H9 (cell line): ENCODE results near the gene NPAS3. TPM values are rescaled to one million over a fixed set of nuclear protein-coding genes. Genes with fewer than 3 reads are reported as not detected.

Source experiments
- DNase-seq: peaks from one replicate; pipeline ENCODE4 v3.0.0-alpha.2; 2017
- H2AFZ ChIP-seq: one replicate; pipeline ENCODE4 v1.6.1; 2013; ENCODE audit warnings: mild to moderate bottlenecking, low read length, control low read depth, moderate library complexity
- H2AK5ac ChIP-seq: 2 replicates; pipeline ENCODE4 v1.6.1; 2013; ENCODE audit warnings: low read length, control low read depth, mixed read lengths; ENCODE audit not compliant: insufficient read length
- H2BK120ac ChIP-seq: one replicate; pipeline ENCODE4 v1.6.1; 2013; ENCODE audit warnings: low read depth, mild to moderate bottlenecking, low read length, control low read depth, inconsistent platforms; ENCODE audit not compliant: poor library complexity, severe bottlenecking
- H2BK12ac ChIP-seq: 2 replicates; pipeline ENCODE4 v1.6.1; 2013; ENCODE audit warnings: low read length, control low read depth, mixed read lengths, low read depth; ENCODE audit not compliant: insufficient read length
- H2BK15ac ChIP-seq: 2 replicates; pipeline ENCODE4 v1.6.1; 2013; ENCODE audit warnings: low read depth, low read length, control low read depth
- H2BK20ac ChIP-seq: one replicate; pipeline ENCODE4 v1.6.1; 2013; ENCODE audit warnings: low read depth, mild to moderate bottlenecking, low read length, control low read depth, inconsistent platforms; ENCODE audit not compliant: poor library complexity, severe bottlenecking
- H2BK5ac ChIP-seq: 2 replicates; pipeline ENCODE4 v1.6.1; 2013; ENCODE audit warnings: low read length, control low read depth, mixed read lengths; ENCODE audit not compliant: insufficient read length
- H3K14ac ChIP-seq: 2 replicates; pipeline ENCODE4 v1.6.1; 2013; ENCODE audit warnings: low read length, control low read depth; ENCODE audit not compliant: insufficient read depth
- H3K18ac ChIP-seq: 2 replicates; pipeline ENCODE4 v1.6.1; 2013; ENCODE audit warnings: low read depth, mild to moderate bottlenecking, mixed read lengths, low read length, control low read depth; ENCODE audit not compliant: insufficient read length
- H3K23ac ChIP-seq: 2 replicates; pipeline ENCODE4 v1.6.1; 2013; ENCODE audit warnings: low read length, control low read depth, mixed read lengths, low read depth; ENCODE audit not compliant: insufficient read length
- H3K23me2 ChIP-seq: 2 replicates; pipeline ENCODE4 v1.6.1; 2013; ENCODE audit warnings: low read depth, mild to moderate bottlenecking, mixed read lengths, low read length, control low read depth; ENCODE audit not compliant: insufficient read length, poor library complexity, severe bottlenecking
- H3K27ac ChIP-seq: 2 replicates; pipeline ENCODE4 v1.5.1; 2013; ENCODE audit warnings: low read length, control low read depth, mixed read lengths, low read depth; ENCODE audit not compliant: insufficient read length
- H3K27me3 ChIP-seq: 2 replicates; pipeline ENCODE4 v1.6.1; 2013; ENCODE audit warnings: low read length, control low read depth, inconsistent platforms; ENCODE audit not compliant: insufficient read depth
- H3K4ac ChIP-seq: 2 replicates; pipeline ENCODE4 v1.6.1; 2013; ENCODE audit warnings: low read depth, mild to moderate bottlenecking, control low read depth, inconsistent platforms, low read length, moderate library complexity
- H3K4me1 ChIP-seq: 2 replicates; pipeline ENCODE4 v1.6.1; 2013; ENCODE audit warnings: low read length, control low read depth, inconsistent platforms; ENCODE audit not compliant: insufficient read depth
- H3K4me2 ChIP-seq: 2 replicates; pipeline ENCODE4 v1.6.1; 2013; ENCODE audit warnings: low read length, control low read depth, mixed read lengths; ENCODE audit not compliant: insufficient read length, insufficient read depth
- H3K56ac ChIP-seq: 2 replicates; pipeline ENCODE4 v1.6.1; 2013; ENCODE audit warnings: low read depth, mild to moderate bottlenecking, mixed read lengths, low read length, control low read depth; ENCODE audit not compliant: insufficient read length
- H3K79me1 ChIP-seq: 2 replicates; pipeline ENCODE4 v1.6.1; 2013; ENCODE audit warnings: low read depth, mild to moderate bottlenecking, moderate library complexity, low read length, control low read depth, inconsistent platforms; ENCODE audit not compliant: insufficient read depth, poor library complexity, severe bottlenecking
- H3K79me2 ChIP-seq: 2 replicates; pipeline ENCODE4 v1.6.1; 2013; ENCODE audit warnings: low read length, control low read depth, inconsistent platforms; ENCODE audit not compliant: insufficient read depth
- H3K9ac ChIP-seq: 2 replicates; pipeline ENCODE4 v1.6.1; 2013; ENCODE audit warnings: low read length, control low read depth, mixed read lengths; ENCODE audit not compliant: insufficient read length; ENCODE audit errors: extremely low read depth
- H3K9me3 ChIP-seq: one replicate; pipeline ENCODE4 v1.6.1; 2013; ENCODE audit warnings: low read depth, low read length, inconsistent platforms; ENCODE audit not compliant: control insufficient read depth
- H3T11ph ChIP-seq: one replicate; pipeline ENCODE4 v1.6.1; 2013; ENCODE audit warnings: mild to moderate bottlenecking, low read length, control low read depth, inconsistent platforms
- H4K20me1 ChIP-seq: one replicate; pipeline ENCODE4 v1.6.1; 2013; ENCODE audit not compliant: control insufficient read depth, insufficient read length, insufficient read depth
- H4K5ac ChIP-seq: 2 replicates; pipeline ENCODE4 v1.6.1; 2013; ENCODE audit warnings: low read depth, mild to moderate bottlenecking, mixed read lengths, low read length, control low read depth; ENCODE audit not compliant: insufficient read length
- H4K8ac ChIP-seq: replicated peaks from 2 replicates; pipeline ENCODE4 v1.6.1; 2013; ENCODE audit warnings: low read length, control low read depth, mixed read lengths, low read depth; ENCODE audit not compliant: insufficient read length
- H4K91ac ChIP-seq: 2 replicates; pipeline ENCODE4 v1.6.1; 2013; ENCODE audit warnings: low read depth, mild to moderate bottlenecking, moderate library complexity, mixed read lengths, low read length, control low read depth; ENCODE audit not compliant: insufficient read length
- H3K27ac Mint-ChIP-seq, 3 experiments: 2 replicates in 2 of 3; 3 replicates in 1 of 3; pipeline ENCODE4 v1.8.0; 2020 to 2021; ENCODE audit warnings: mixed read lengths in 3 of 3, mild to moderate bottlenecking in 1 of 3, moderate library complexity in 1 of 3
- H3K27me3 Mint-ChIP-seq: 2 replicates; pipeline ENCODE4 v1.8.0; 2021; ENCODE audit warnings: low read depth, mild to moderate bottlenecking, moderate library complexity, mixed read lengths
- H3K36me3 Mint-ChIP-seq, 3 experiments: 2 replicates in 2 of 3; 3 replicates in 1 of 3; pipeline ENCODE4 v1.8.0; 2020 to 2021; ENCODE audit warnings: low read depth in 3 of 3, mixed read lengths in 3 of 3; ENCODE audit not compliant: insufficient read depth in 1 of 3
- H3K4me1 Mint-ChIP-seq, 2 experiments: 2 replicates each; pipeline ENCODE4 v1.8.0; 2020; ENCODE audit warnings: mixed read lengths in 2 of 2
- H3K4me3 Mint-ChIP-seq, 2 experiments: 2 replicates in 1 of 2; 3 replicates in 1 of 2; pipeline ENCODE4 v1.8.0; 2020 to 2021; ENCODE audit warnings: mild to moderate bottlenecking in 2 of 2, mixed read lengths in 2 of 2, moderate library complexity in 1 of 2
- H3K9me3 Mint-ChIP-seq, 2 experiments: 2 replicates in 1 of 2; 3 replicates in 1 of 2; pipeline ENCODE4 v1.8.0; 2020; ENCODE audit warnings: mild to moderate bottlenecking in 2 of 2, mixed read lengths in 2 of 2, moderate library complexity in 1 of 2
- CTCF ChIP-seq: fragments of 200-600 bp; sonication (generic); conservative IDR thresholded peaks from 3 replicates; pipeline ENCODE4 v1.8.0; 2021; ENCODE audit warnings: antibody characterized with exemption, mild to moderate bottlenecking
- WGBS: extraction: QIAGEN DNeasy Blood & Tissue Kit; methylation state at CpG from one replicate; pipeline ENCODE4 v1.1.7; 2013; ENCODE audit warnings: missing lambda C conversion rate, low lambda C conversion rate, mixed read lengths; ENCODE audit not compliant: insufficient read length; ENCODE audit errors: extremely low coverage; 5-methylcytosine and 5-hydroxymethylcytosine counted together
- total RNA-seq: library from RNA; stranded (reverse); gene quantifications from 2 replicates; pipeline ENCODE4 v1.2.1, GENCODE V29; 2021

The NPAS3 gene
- total RNA-seq, 1 experiment from 2014 or later, result 0.17 TPM

DNA sequence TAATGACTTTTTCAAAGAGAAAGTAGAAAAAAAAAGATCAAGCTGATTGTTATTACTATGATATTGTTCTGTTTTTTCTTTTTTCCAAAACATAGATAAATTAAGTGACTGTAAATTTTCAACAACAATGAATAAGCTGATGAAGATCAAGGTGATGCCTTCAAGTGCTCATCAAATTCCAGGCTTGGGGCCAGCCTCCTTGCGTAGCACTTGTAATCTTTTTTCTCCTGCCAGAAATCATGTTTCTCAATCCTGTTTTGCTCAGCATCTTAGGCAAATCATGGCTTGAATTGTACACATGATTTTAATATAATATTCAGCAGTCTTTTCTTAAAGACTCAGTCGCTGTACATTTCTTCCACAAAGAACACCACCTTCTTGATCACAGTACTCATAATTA is 333.2 kb downstream of the NPAS3 start:
- H3K27me3 Mint-ChIP-seq, result no peaks in the 10 kb centered on the region
- no CpG with 5 or more reads among the region's 2 CpGs for WGBS
- H3K27ac ChIP-seq, result no peak overlapping the region

More for the DNA sequence above, 333.2 kb downstream of the NPAS3 start:
- H3K23me2 ChIP-seq, result no peaks in the 10 kb centered on the region
- Mint-ChIP-seq H3K4me1 (peaks cover 14 to 16% of the 10 kb centered on the region in 2 experiments), H3K36me3 (no peaks in the 10 kb centered on the region), H3K9me3 (no peaks in the 10 kb centered on the region), H3K4me3 (no peak overlapping the region), H3K27ac (no peak overlapping the region)
- H3K4me1 ChIP-seq, result no peaks in the 10 kb centered on the region
- no peak overlapping the region for H2AK5ac ChIP-seq
- no peak overlapping the region for H2BK12ac ChIP-seq
- H2AFZ ChIP-seq, result no peak overlapping the region
- H2BK120ac ChIP-seq, result no peak overlapping the region
- no peak overlapping the region for H3K4ac ChIP-seq
- H4K8ac ChIP-seq, result no peak overlapping the region
- no peak for TF ChIP-seq CTCF
- no peak overlapping the region for H3K14ac ChIP-seq
- no peak overlapping the region for H4K91ac ChIP-seq
- H4K5ac ChIP-seq, result no peak overlapping the region
- H3K27me3 ChIP-seq, result no peaks in the 10 kb centered on the region
- no peak overlapping the region for H3K4me2 ChIP-seq
- DNase-seq, result no peak
- no peak overlapping the region for H3K23ac ChIP-seq
- no peak overlapping the region for H3K9ac ChIP-seq
- no peak overlapping the region for H3T11ph ChIP-seq
- H3K79me1 ChIP-seq, result no peaks in the 10 kb centered on the region
- H3K18ac ChIP-seq, result no peak overlapping the region
- no peak overlapping the region for H2BK20ac ChIP-seq
- H4K20me1 ChIP-seq, result no peaks in the 10 kb centered on the region
- no peak overlapping the region for H2BK5ac ChIP-seq
- H3K9me3 ChIP-seq, result no peaks in the 10 kb centered on the region
- no peak overlapping the region for H2BK15ac ChIP-seq
- H3K56ac ChIP-seq, result no peak overlapping the region
- no peaks in the 10 kb centered on the region for H3K79me2 ChIP-seq
